CD1c-positive myeloid dendritic cell (primary cell): ENCODE measurements around the gene IQGAP1.
"Not testable (repeated sequence)": the region's sequence is repeated elsewhere in the genome, so short reads cannot be mapped to it uniquely, and the experiment has no call there.

ENCODE experiments used
- DNase-seq: peaks from one replicate; pipeline ENCODE4 v3.0.0-alpha.2; 2016; ENCODE audit errors: extremely low spot score

The IQGAP1 gene

GRCh38 chr15:90487186-90487585 is 99.1 kb downstream of the IQGAP1 start:
- no peak for DNase-seq

- DNase-seq, result no peak
Measured at GRCh38 chr15:90489514-90489913, 101.5 kb downstream of the IQGAP1 start.

GRCh38 chr15:90489944-90490343 is 101.9 kb downstream of the IQGAP1 start:
- no peak for DNase-seq

- DNase-seq, result no peak
Measured at GRCh38 chr15:90493647-90494046, 105.6 kb downstream of the IQGAP1 start.

- DNase-seq, result no peak
Measured at GRCh38 chr15:90495067-90495466, 107.0 kb downstream of the IQGAP1 start.

GRCh38 chr15:90496791-90497190 is 108.7 kb downstream of the IQGAP1 start:
- DNase-seq, result peak; percentile 81

GRCh38 chr15:90497376-90497775 is 109.3 kb downstream of the IQGAP1 start:
- DNase-seq, result peak; percentile 52

GRCh38 chr15:90497912-90498311 is 109.9 kb downstream of the IQGAP1 start:
- no peak for DNase-seq

GRCh38 chr15:90500171-90500570 is 112.1 kb downstream of the IQGAP1 start:
- DNase-seq, result no peak

GRCh38 chr15:90501898-90502297 is 113.9 kb downstream of the IQGAP1 start:
- no peak for DNase-seq

- DNase-seq, result not testable (repeated sequence)
Measured at GRCh38 chr15:90510781-90511180, 122.7 kb downstream of the IQGAP1 start.

GRCh38 chr15:90511211-90511618 is 123.2 kb downstream of the IQGAP1 start:
- not testable (repeated sequence) for DNase-seq

GRCh38 chr15:90512276-90512675 is 124.2 kb downstream of the IQGAP1 start:
- DNase-seq, result peak; percentile 77

GRCh38 chr15:90512981-90513380 is 124.9 kb downstream of the IQGAP1 start:
- DNase-seq, result peak; percentile 74

GRCh38 chr15:90513448-90513847 is 125.4 kb downstream of the IQGAP1 start:
- no peak for DNase-seq

- not testable (repeated sequence) for DNase-seq
Measured at GRCh38 chr15:90513893-90514292, 125.9 kb downstream of the IQGAP1 start.

- DNase-seq, result no peak
Measured at GRCh38 chr15:90519688-90520087, 131.6 kb downstream of the IQGAP1 start.

GRCh38 chr15:90520365-90520764 is 132.3 kb downstream of the IQGAP1 start:
- no peak for DNase-seq

GRCh38 chr15:90523373-90523772 is 135.3 kb downstream of the IQGAP1 start:
- no peak for DNase-seq

GRCh38 chr15:90524018-90524803 is 136.2 kb downstream of the IQGAP1 start:
- DNase-seq, result not testable (repeated sequence)

- no peak for DNase-seq
Measured at GRCh38 chr15:90529011-90529370, 140.9 kb downstream of the IQGAP1 start.

- peak; percentile 72 for DNase-seq
Measured at GRCh38 chr15:90529371-90530249, 141.6 kb downstream of the IQGAP1 start, which contains the start of gene CRTC3. Gene CRTC3 (plus strand): TSS chr15:90529923. CDS start chr15:90530072, 149 bp downstream.
